HEK293 (cell line): ENCODE data around the gene TOM1L2.

ENCODE experiments used
- HOXA7 ChIP-seq: sonication (generic); formaldehyde crosslinking; IDR thresholded peaks from 2 replicates; pipeline ENCODE4 v1.8.1; 2022; ENCODE audit warnings: missing genetic modification reagents, borderline replicate concordance
- ZBTB1 ChIP-seq: fragments of 450-650 bp; formaldehyde crosslinking; IDR thresholded peaks from 2 replicates; pipeline ENCODE4 v1.5.1; 2016; ENCODE audit warnings: missing biosample characterization, missing genetic modification characterization
- ZBTB7A ChIP-seq: fragments of 450-650 bp; formaldehyde crosslinking; IDR thresholded peaks from 2 replicates; pipeline ENCODE4 v1.5.1; 2016; ENCODE audit warnings: low read depth, missing biosample characterization, missing genetic modification characterization
- ZFP41 ChIP-seq: fragments of 450-650 bp; formaldehyde crosslinking; IDR thresholded peaks from 2 replicates; pipeline ENCODE4 v1.5.1; 2016; ENCODE audit warnings: missing biosample characterization, missing genetic modification characterization, borderline replicate concordance
- ZNF24 ChIP-seq: fragments of 450-650 bp; formaldehyde crosslinking; IDR thresholded peaks from 2 replicates; pipeline ENCODE4 v1.5.1; 2016; ENCODE audit warnings: missing biosample characterization, missing genetic modification characterization
- ZNF394 ChIP-seq: fragments of 450-650 bp; formaldehyde crosslinking; IDR thresholded peaks from 2 replicates; pipeline ENCODE4 v1.5.1; 2016; ENCODE audit warnings: missing biosample characterization, missing genetic modification characterization, mild to moderate bottlenecking, moderate library complexity, borderline replicate concordance
- ZNF501 ChIP-seq: fragments of 450-650 bp; formaldehyde crosslinking; IDR thresholded peaks from 2 replicates; pipeline ENCODE4 v1.5.1; 2016; ENCODE audit warnings: missing biosample characterization, missing genetic modification characterization
- ZNF510 ChIP-seq: fragments of 450-650 bp; formaldehyde crosslinking; IDR thresholded peaks from 2 replicates; pipeline ENCODE4 v1.5.1; 2018; ENCODE audit warnings: mild to moderate bottlenecking, missing genetic modification characterization, missing biosample characterization; ENCODE audit not compliant: insufficient replicate concordance
- ZNF768 ChIP-seq: fragments of 450-650 bp; formaldehyde crosslinking; IDR thresholded peaks from 2 replicates; pipeline ENCODE4 v1.5.1; 2018; ENCODE audit warnings: missing biosample characterization, mild to moderate bottlenecking, missing genetic modification characterization
- TF ChIP-seq, protein P1 (sequence below): fragments of 450-650 bp; formaldehyde crosslinking; IDR thresholded peaks from 2 replicates; pipeline ENCODE4 v1.5.0; 2017; ENCODE audit warnings: missing biosample characterization, missing genetic modification characterization, borderline replicate concordance
- TF ChIP-seq, protein P2 (sequence below): fragments of 450-650 bp; formaldehyde crosslinking; IDR thresholded peaks from 2 replicates; pipeline ENCODE4 v1.5.1; 2016; ENCODE audit warnings: missing biosample characterization, missing genetic modification characterization
- TF ChIP-seq, protein P3 (sequence below): fragments of 450-650 bp; formaldehyde crosslinking; IDR thresholded peaks from 2 replicates; pipeline ENCODE4 v1.5.1; 2016; ENCODE audit warnings: missing biosample characterization, missing genetic modification characterization, low read depth
- TF ChIP-seq, protein P4 (sequence below): IDR thresholded peaks from 2 replicates; pipeline ENCODE4 v1.6.1; 2011; ENCODE audit warnings: mild to moderate bottlenecking, low read depth, low read length, borderline replicate concordance
- TF ChIP-seq, protein P5 (sequence below): fragments of 450-650 bp; formaldehyde crosslinking; IDR thresholded peaks from 2 replicates; pipeline ENCODE4 v1.5.1; 2016; ENCODE audit warnings: missing biosample characterization, missing genetic modification characterization

DNA sequence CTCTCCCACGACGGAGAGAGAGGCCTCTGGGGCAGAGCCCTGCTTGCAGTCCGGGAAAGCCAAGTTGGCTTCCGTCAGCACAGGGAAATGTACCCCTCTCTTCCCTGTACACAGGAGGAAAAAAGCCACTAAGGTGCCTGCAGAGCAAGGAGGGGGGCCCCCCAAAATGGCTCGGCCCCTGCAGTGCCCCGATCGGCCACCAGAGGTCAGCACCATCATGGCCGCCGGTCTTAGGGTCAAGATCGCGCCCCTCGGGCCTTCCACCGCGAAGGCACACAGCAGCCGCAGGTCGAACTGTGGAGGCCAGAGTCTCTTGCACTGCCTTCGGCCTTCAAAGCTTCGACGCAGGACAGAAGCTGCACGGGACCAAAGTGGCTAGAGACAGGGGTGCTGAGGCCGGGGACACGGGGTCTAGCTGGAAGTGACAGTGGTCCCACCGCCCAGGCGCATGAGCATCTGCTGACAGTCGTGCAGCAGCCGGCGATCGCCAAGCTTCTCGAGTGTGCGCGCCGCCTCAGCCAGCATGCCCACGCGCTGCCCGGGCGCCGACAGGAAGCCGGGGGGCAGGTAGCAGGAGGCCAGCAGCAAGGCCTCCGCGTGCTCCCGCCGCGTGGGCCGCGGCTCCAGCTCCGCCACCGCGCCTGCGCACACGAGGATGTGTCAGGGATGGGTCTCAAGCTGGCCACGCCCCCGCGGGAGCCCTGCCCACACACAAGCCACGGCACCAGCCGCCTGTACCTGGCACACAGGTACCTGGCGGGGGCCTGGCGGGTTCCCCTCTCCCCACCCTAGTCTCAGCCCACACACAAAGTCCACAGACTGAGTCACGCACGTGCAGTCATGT, 159.8 kb downstream of the TOM1L2 start:
- TF ChIP-seq, protein P1, sequence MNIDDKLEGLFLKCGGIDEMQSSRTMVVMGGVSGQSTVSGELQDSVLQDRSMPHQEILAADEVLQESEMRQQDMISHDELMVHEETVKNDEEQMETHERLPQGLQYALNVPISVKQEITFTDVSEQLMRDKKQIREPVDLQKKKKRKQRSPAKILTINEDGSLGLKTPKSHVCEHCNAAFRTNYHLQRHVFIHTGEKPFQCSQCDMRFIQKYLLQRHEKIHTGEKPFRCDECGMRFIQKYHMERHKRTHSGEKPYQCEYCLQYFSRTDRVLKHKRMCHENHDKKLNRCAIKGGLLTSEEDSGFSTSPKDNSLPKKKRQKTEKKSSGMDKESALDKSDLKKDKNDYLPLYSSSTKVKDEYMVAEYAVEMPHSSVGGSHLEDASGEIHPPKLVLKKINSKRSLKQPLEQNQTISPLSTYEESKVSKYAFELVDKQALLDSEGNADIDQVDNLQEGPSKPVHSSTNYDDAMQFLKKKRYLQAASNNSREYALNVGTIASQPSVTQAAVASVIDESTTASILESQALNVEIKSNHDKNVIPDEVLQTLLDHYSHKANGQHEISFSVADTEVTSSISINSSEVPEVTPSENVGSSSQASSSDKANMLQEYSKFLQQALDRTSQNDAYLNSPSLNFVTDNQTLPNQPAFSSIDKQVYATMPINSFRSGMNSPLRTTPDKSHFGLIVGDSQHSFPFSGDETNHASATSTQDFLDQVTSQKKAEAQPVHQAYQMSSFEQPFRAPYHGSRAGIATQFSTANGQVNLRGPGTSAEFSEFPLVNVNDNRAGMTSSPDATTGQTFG (tag by site-specific recombination) = no peak
- TF ChIP-seq, protein P2, sequence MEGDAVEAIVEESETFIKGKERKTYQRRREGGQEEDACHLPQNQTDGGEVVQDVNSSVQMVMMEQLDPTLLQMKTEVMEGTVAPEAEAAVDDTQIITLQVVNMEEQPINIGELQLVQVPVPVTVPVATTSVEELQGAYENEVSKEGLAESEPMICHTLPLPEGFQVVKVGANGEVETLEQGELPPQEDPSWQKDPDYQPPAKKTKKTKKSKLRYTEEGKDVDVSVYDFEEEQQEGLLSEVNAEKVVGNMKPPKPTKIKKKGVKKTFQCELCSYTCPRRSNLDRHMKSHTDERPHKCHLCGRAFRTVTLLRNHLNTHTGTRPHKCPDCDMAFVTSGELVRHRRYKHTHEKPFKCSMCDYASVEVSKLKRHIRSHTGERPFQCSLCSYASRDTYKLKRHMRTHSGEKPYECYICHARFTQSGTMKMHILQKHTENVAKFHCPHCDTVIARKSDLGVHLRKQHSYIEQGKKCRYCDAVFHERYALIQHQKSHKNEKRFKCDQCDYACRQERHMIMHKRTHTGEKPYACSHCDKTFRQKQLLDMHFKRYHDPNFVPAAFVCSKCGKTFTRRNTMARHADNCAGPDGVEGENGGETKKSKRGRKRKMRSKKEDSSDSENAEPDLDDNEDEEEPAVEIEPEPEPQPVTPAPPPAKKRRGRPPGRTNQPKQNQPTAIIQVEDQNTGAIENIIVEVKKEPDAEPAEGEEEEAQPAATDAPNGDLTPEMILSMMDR (tag by site-specific recombination) = peak; percentile 92
- TF ChIP-seq, protein P3, sequence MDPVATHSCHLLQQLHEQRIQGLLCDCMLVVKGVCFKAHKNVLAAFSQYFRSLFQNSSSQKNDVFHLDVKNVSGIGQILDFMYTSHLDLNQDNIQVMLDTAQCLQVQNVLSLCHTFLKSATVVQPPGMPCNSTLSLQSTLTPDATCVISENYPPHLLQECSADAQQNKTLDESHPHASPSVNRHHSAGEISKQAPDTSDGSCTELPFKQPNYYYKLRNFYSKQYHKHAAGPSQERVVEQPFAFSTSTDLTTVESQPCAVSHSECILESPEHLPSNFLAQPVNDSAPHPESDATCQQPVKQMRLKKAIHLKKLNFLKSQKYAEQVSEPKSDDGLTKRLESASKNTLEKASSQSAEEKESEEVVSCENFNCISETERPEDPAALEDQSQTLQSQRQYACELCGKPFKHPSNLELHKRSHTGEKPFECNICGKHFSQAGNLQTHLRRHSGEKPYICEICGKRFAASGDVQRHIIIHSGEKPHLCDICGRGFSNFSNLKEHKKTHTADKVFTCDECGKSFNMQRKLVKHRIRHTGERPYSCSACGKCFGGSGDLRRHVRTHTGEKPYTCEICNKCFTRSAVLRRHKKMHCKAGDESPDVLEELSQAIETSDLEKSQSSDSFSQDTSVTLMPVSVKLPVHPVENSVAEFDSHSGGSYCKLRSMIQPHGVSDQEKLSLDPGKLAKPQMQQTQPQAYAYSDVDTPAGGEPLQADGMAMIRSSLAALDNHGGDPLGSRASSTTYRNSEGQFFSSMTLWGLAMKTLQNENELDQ (tag by site-specific recombination) = no peak
- TF ChIP-seq ZNF510 (tag by site-specific recombination) (no peak), ZNF501 (tag by site-specific recombination) (no peak), ZFP41 (tag by site-specific recombination) (no peak), ZBTB7A (tag by site-specific recombination) (no peak), ZNF24 (tag by site-specific recombination) (no peak), ZNF394 (tag by site-specific recombination) (0 out of 2 replicates have a peak, but pooled peaks have one; percentile 25), ZBTB1 (tag by site-specific recombination) (no peak), ZNF768 (tag by site-specific recombination) (no peak), HOXA7 (CRISPR knock-in tag) (no peak)
- TF ChIP-seq, protein P4, sequence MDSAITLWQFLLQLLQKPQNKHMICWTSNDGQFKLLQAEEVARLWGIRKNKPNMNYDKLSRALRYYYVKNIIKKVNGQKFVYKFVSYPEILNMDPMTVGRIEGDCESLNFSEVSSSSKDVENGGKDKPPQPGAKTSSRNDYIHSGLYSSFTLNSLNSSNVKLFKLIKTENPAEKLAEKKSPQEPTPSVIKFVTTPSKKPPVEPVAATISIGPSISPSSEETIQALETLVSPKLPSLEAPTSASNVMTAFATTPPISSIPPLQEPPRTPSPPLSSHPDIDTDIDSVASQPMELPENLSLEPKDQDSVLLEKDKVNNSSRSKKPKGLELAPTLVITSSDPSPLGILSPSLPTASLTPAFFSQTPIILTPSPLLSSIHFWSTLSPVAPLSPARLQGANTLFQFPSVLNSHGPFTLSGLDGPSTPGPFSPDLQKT = no peak
- TF ChIP-seq, protein P5, sequence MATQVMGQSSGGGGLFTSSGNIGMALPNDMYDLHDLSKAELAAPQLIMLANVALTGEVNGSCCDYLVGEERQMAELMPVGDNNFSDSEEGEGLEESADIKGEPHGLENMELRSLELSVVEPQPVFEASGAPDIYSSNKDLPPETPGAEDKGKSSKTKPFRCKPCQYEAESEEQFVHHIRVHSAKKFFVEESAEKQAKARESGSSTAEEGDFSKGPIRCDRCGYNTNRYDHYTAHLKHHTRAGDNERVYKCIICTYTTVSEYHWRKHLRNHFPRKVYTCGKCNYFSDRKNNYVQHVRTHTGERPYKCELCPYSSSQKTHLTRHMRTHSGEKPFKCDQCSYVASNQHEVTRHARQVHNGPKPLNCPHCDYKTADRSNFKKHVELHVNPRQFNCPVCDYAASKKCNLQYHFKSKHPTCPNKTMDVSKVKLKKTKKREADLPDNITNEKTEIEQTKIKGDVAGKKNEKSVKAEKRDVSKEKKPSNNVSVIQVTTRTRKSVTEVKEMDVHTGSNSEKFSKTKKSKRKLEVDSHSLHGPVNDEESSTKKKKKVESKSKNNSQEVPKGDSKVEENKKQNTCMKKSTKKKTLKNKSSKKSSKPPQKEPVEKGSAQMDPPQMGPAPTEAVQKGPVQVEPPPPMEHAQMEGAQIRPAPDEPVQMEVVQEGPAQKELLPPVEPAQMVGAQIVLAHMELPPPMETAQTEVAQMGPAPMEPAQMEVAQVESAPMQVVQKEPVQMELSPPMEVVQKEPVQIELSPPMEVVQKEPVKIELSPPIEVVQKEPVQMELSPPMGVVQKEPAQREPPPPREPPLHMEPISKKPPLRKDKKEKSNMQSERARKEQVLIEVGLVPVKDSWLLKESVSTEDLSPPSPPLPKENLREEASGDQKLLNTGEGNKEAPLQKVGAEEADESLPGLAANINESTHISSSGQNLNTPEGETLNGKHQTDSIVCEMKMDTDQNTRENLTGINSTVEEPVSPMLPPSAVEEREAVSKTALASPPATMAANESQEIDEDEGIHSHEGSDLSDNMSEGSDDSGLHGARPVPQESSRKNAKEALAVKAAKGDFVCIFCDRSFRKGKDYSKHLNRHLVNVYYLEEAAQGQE (tag by site-specific recombination) = no peak
